ENCODE results near the gene TP63.

Gene TP63

DNA sequence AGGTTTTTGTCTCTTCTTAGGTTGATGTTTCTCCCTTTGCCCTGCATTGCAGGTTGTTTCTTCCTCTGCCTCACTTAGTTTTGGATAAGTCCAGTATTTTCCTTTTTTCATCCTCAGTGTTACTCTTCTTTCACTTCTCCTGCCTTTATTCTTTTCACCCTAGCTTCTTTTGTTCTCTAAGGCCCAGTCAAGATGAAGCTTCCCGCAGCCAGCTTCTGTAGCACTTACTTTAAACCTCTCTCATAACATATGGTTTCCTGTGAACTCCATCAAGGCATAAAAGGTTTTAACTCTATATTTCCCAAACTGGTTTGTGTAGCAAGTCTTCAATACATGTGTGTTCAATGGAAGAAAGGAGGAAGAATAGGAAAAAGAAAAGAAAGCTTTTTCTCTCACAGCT, 54.1 kb downstream of the TP63 start:
- DNase-seq = no peak

- DNase-seq = no peak
Measured at GRCh38 chr3:189685860-189686259, 54.7 kb downstream of the TP63 start.

GRCh38 chr3:189687475-189687874, 56.3 kb downstream of the TP63 start:
- no peak for DNase-seq

GRCh38 chr3:189688262-189688661, 57.1 kb downstream of the TP63 start:
- no peak for DNase-seq

DNA sequence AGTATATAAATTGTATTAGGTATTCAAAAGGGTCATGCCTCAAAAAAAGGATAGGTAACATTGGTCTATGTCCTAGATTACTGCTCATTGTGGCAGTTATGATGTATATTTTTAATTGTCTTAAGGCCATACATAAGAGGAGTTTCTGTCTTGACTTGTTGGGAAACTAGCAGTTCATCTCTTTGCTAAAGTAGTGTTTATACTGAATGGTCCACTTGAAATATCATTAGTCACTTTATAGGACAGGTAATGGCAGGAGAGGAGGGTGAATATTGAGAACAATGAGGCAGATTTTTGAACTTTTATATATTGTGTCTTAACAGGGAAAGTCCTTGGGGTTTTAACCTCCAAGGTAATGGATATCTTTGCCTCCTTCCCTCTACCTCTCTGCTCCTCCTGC, 58.4 kb downstream of the TP63 start:
- DNase-seq = no peak

GRCh38 chr3:189690237-189690636, 59.0 kb downstream of the TP63 start:
- no peak for DNase-seq

- no peak for DNase-seq
Measured at GRCh38 chr3:189690672-189691071, 59.5 kb downstream of the TP63 start.

- no peak for DNase-seq
Measured at GRCh38 chr3:189695400-189695799, 64.2 kb downstream of the TP63 start.

GRCh38 chr3:189698811-189699210, 67.6 kb downstream of the TP63 start:
- DNase-seq = no peak

DNA sequence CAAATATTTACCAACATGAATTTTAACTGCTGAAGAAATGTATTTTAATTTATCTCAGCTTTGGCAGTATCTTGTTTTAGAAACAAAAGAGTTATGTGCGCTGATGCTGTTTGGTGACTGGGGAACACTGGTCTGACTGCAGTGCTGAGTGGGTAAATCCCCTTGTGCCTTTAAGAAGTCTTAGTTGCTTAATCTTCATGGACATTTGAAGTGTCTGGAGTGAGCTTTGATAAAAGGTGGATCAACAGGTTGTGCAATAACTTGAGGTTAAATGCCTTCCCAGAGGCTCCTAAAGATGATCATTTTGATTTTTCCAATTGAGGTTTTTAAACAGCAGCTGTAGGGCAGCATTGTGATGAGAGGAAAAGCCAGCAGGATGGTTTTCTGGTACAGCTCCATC, 68.7 kb downstream of the TP63 start:
- no peak for DNase-seq

DNA sequence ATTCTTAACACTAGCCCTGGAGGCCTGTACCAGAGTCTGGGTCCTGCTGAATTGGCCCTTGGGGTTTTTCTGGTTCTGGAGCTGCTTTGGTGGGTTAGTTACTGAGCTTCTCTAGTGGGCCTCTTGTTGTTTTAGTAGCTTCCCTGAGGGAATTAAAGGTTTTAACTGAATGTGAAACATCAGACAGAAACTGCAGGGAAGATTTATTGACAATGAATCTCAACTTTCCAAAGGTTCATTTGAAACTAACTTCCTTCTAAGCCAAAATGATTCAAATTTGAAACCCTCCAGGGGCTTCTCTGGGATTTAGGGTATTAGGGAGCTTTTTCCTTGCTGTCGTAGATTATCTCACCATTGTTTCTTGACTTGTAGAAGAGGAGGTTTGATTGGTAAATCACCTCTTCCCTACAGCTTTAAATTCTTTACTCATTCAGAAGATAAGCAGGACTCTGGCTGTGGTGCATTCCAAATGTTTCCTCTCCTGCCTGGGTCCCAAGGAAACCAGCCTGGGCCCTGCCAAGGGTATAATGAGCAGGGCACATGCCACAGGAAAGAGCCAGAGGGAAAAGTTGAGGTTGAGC, 71.0 kb downstream of the TP63 start:
- no peak for DNase-seq

- no peak for DNase-seq
Measured at GRCh38 chr3:189703865-189704264, 72.7 kb downstream of the TP63 start.

DNA sequence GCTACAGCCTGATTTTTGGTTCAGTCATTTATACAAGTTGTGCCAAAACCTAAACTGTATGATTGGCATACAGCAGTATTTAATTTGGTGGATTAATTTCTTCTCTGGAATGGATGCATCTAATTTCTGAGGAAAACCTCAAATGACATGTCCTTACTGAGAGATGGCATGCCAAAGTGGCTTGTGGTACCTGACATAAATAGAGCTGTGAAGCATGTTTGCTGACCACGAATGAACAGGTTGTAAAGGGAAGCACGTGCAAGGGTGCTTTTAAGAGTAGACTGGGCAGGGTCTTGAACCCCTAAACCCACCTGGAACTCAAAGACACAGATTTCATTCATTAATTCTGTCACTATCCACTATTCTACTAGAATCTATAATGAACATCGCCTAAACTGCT, 77.2 kb downstream of the TP63 start:
- DNase-seq = no peak

- DNase-seq = no peak
Measured at GRCh38 chr3:189710620-189711402, 79.6 kb downstream of the TP63 start.

DNA sequence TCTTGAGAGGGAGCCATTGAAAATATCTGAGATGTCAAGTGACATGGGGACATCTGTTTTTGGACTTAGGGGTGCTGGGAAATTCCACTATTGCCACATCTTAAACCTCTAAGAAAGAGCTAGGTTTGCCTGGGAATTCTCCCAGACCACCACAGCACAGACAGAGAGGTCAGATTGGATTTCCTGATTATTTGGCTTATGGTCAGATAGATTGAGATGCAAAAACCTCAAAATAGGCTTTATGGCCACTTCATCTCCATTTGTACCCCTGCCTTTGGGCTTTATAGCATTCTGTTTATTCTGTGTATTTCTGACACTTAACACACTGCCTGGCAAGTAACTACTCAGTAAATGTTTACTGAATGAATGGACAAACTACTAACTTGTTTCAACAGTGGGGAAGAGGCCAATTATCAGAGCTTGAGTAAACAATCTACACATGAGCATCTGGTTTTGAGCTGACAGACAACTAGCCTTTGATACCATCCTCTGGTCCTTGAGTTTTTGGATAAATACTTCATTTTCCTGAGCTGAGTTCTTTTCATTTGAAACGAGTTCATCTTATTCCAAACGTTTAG, 81.8 kb downstream of the TP63 start:
- DNase-seq = peak; percentile 94

DNA sequence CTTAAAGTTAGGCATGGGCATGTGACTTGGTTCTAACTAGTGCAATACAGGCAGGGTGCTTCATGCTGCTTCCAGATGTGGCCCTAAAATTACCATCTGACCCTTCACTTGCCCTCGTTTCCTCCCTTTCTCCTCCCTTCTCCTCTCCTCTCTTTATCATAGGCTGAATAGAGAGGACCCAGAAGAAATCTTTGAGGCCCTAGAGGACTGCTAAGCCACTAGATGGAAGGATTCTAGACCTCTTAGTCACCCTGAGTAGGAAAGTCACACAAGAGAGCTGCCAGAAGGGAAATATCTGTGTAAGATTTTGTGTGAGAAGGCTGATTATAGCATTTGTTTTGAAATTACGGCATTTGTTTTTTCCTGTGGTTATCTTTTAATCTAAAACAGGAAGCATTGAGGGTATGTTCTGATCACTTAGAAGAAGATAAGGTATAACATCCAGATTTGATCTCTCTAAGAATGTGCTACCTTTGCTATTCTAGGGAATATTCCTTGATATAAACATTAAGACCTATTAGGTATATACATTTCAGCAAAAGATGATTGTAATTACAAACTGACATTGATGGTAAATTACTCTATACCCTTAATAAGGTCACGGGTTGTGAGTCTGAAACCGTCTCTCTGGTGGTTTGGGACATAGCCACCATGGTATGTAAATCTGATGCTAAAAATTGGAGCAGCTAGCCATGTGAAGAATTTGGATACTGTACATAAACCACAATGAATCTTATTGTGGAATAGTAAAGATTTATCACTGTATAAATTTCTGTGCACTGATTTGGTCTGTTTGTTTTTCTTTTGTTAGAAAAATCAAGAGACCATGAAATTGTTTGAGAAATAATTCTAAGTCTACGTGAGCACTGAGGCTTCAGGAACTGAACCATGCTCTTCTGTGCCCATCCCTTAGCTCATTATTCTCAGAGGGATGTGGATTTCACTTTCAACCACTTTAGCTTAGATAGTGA, 84.1 kb downstream of the TP63 start:
- no peak for DNase-seq

DNA sequence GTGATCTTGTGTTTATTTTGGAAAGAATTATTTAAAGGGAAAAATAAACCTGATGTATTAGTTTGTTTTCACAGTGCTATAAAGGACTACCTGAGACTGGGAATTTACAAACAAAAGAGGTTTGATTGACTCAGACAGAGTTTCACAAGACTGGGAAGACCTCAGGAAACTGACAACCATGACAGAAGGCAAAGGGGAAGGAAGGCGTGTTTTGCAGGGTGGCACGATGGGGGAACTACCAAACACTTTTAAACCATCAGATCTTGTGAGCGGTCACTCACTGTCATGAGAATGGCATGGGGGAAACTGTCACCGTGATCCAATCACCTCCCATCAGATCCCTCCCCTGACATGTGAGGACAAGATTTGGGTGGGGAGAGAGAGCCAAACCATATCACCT, 87.0 kb downstream of the TP63 start:
- no peak for DNase-seq

DNA sequence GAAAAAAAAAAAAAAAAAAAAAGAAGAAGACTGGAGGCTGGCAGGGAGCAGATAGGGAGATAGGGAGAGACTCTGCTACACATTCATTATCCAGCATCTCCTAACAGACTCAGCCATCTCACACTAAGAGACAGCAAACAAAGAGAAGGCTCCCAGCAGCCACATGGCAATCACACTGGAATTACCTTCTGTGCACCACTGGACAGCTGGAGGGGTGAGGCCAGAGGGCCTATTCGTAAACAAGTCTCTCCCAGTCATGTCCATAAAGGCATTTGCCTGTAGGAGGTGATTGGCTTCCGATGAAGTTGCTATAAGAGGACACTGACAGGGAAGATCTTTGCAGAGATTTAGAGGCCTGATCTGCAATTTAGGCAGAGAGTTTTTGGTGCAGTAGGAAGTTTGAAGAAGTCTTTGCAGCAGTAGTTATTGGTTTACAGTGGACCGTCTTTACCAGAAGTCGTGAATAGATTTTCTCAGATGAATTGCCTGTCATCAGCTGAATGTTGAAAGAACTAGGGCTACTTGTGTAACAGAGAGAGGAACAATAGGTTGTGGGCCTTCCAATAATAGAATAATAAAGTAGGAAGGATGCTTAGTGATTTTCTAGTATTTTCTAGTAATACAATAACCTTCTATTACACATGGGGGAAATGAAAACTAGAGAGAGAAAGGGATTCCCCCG, 89.7 kb downstream of the TP63 start:
- no peak for DNase-seq

DNA sequence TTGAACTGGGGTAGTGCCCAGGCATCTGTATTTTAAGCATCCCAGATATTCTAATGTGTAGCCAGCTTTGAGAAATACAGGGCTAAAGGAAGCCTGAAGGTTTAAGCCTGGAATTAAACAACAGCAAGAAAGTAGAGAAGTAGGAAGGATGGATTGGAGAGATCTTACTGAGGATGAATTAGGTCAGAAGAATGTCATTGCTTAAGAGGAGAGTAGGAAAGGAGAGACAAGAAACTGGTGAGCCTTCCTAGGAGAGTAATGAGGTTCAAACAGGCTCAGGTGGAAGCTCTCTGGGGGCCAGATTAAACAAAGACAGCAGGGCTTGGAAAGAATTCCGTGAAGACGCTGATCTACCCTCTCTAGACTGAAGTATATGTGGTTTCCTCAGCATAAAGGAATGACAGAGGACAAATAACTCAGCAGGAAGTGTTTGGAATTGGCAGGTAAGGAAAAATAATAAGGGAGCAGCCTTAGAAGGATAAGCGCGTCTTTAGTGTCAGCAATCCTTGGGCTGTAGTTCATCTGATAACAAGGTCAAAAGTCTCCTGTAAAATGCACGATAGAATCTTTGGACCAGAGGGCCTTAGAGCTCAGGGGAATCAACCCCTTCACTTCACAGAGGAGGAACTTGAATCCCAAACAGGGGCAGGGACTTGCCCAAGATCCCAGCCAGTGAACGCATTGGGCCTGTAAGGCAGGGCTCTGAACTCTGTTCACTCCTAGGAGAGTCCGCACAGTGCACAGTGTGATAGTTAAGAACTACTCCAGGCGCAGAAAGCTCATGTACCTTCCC, 90.9 kb downstream of the TP63 start:
- no peak for DNase-seq

DNA sequence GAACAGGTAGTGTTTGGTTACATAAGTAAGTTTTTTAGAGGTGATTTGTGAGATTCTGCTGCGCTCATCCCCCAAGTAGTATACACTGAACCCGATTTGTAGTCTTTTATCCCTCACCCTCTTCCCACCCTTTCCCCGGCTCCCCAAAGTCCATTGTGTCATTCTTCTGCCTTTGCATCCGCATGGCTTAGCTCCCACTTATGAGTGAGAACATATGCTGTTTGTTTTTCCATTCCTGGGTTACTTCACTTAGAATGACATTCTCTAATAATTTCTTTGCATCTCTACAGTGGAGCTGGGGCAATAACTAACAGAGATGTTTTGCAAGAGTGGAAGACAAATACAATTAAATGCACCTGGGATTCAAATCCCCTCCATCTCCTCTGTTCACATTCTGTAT, 93.2 kb downstream of the TP63 start:
- DNase-seq = no peak

GRCh38 chr3:189726277-189726676, 95.1 kb downstream of the TP63 start:
- no peak for DNase-seq

- DNase-seq = no peak
Measured at GRCh38 chr3:189727158-189727557, 96.0 kb downstream of the TP63 start.

Measured in DMS153 (cell line).